Adrenal gland (tissue), 5 donors: ENCODE results near the gene PIAS2.

Experiments used
- CTCF ChIP-seq, 6 experiments: fragments of 450-650 bp in 4 of 6; fragments of 200-600 bp in 2 of 6; sonication (generic) in 1 of 6; IDR thresholded peaks; 1 replicate in 5 of 6; 2 replicates in 1 of 6; pipeline versions ENCODE4 v1.5.1 to v1.8.0; 2016 to 2021; ENCODE audit warnings: antibody characterized with exemption in 6 of 6, mild to moderate bottlenecking in 2 of 6, moderate library complexity in 1 of 6
- POLR2A ChIP-seq, 2 donors: fragments of 450-650 bp; IDR thresholded peaks; one replicate each; pipeline ENCODE4 v1.6.1; 2017; ENCODE audit warnings: antibody characterized with exemption in 2 of 2, mild to moderate bottlenecking in 2 of 2, moderate library complexity in 1 of 2
- donor health status: DM: no; HTN: no; CAD: no.

GRCh38 chr18:46832849-46833248 is 84.5 kb downstream of the PIAS2 start:
- TF ChIP-seq CTCF (IDR thresholded peaks at IDR 0.05) (no peak), POLR2A (IDR thresholded peaks at IDR 0.05) (no peak)
